H9 (cell line): ENCODE data around the gene NHLRC4. TPM values are rescaled to one million over a fixed set of nuclear protein-coding genes. Genes with fewer than 3 reads are reported as not detected.

Experiments used
- DNase-seq: peaks from one replicate; pipeline ENCODE4 v3.0.0-alpha.2; 2017
- H2AFZ ChIP-seq: one replicate; pipeline ENCODE4 v1.6.1; 2013; ENCODE audit warnings: mild to moderate bottlenecking, low read length, control low read depth, moderate library complexity
- H2AK5ac ChIP-seq: 2 replicates; pipeline ENCODE4 v1.6.1; 2013; ENCODE audit warnings: low read length, control low read depth, mixed read lengths; ENCODE audit not compliant: insufficient read length
- H2BK120ac ChIP-seq: one replicate; pipeline ENCODE4 v1.6.1; 2013; ENCODE audit warnings: low read depth, mild to moderate bottlenecking, low read length, control low read depth, inconsistent platforms; ENCODE audit not compliant: poor library complexity, severe bottlenecking
- H2BK12ac ChIP-seq: 2 replicates; pipeline ENCODE4 v1.6.1; 2013; ENCODE audit warnings: low read length, control low read depth, mixed read lengths, low read depth; ENCODE audit not compliant: insufficient read length
- H2BK15ac ChIP-seq: 2 replicates; pipeline ENCODE4 v1.6.1; 2013; ENCODE audit warnings: low read depth, low read length, control low read depth
- H2BK20ac ChIP-seq: one replicate; pipeline ENCODE4 v1.6.1; 2013; ENCODE audit warnings: low read depth, mild to moderate bottlenecking, low read length, control low read depth, inconsistent platforms; ENCODE audit not compliant: poor library complexity, severe bottlenecking
- H2BK5ac ChIP-seq: 2 replicates; pipeline ENCODE4 v1.6.1; 2013; ENCODE audit warnings: low read length, control low read depth, mixed read lengths; ENCODE audit not compliant: insufficient read length
- H3K14ac ChIP-seq: 2 replicates; pipeline ENCODE4 v1.6.1; 2013; ENCODE audit warnings: low read length, control low read depth; ENCODE audit not compliant: insufficient read depth
- H3K18ac ChIP-seq: 2 replicates; pipeline ENCODE4 v1.6.1; 2013; ENCODE audit warnings: low read depth, mild to moderate bottlenecking, mixed read lengths, low read length, control low read depth; ENCODE audit not compliant: insufficient read length
- H3K23ac ChIP-seq: 2 replicates; pipeline ENCODE4 v1.6.1; 2013; ENCODE audit warnings: low read length, control low read depth, mixed read lengths, low read depth; ENCODE audit not compliant: insufficient read length
- H3K23me2 ChIP-seq: 2 replicates; pipeline ENCODE4 v1.6.1; 2013; ENCODE audit warnings: low read depth, mild to moderate bottlenecking, mixed read lengths, low read length, control low read depth; ENCODE audit not compliant: insufficient read length, poor library complexity, severe bottlenecking
- H3K27ac ChIP-seq: 2 replicates; pipeline ENCODE4 v1.5.1; 2013; ENCODE audit warnings: low read length, control low read depth, mixed read lengths, low read depth; ENCODE audit not compliant: insufficient read length
- H3K27me3 ChIP-seq: 2 replicates; pipeline ENCODE4 v1.6.1; 2013; ENCODE audit warnings: low read length, control low read depth, inconsistent platforms; ENCODE audit not compliant: insufficient read depth
- H3K4ac ChIP-seq: 2 replicates; pipeline ENCODE4 v1.6.1; 2013; ENCODE audit warnings: low read depth, mild to moderate bottlenecking, control low read depth, inconsistent platforms, low read length, moderate library complexity
- H3K4me1 ChIP-seq: 2 replicates; pipeline ENCODE4 v1.6.1; 2013; ENCODE audit warnings: low read length, control low read depth, inconsistent platforms; ENCODE audit not compliant: insufficient read depth
- H3K4me2 ChIP-seq: 2 replicates; pipeline ENCODE4 v1.6.1; 2013; ENCODE audit warnings: low read length, control low read depth, mixed read lengths; ENCODE audit not compliant: insufficient read length, insufficient read depth
- H3K56ac ChIP-seq: 2 replicates; pipeline ENCODE4 v1.6.1; 2013; ENCODE audit warnings: low read depth, mild to moderate bottlenecking, mixed read lengths, low read length, control low read depth; ENCODE audit not compliant: insufficient read length
- H3K79me1 ChIP-seq: 2 replicates; pipeline ENCODE4 v1.6.1; 2013; ENCODE audit warnings: low read depth, mild to moderate bottlenecking, moderate library complexity, low read length, control low read depth, inconsistent platforms; ENCODE audit not compliant: insufficient read depth, poor library complexity, severe bottlenecking
- H3K79me2 ChIP-seq: 2 replicates; pipeline ENCODE4 v1.6.1; 2013; ENCODE audit warnings: low read length, control low read depth, inconsistent platforms; ENCODE audit not compliant: insufficient read depth
- H3K9ac ChIP-seq: 2 replicates; pipeline ENCODE4 v1.6.1; 2013; ENCODE audit warnings: low read length, control low read depth, mixed read lengths; ENCODE audit not compliant: insufficient read length; ENCODE audit errors: extremely low read depth
- H3K9me3 ChIP-seq: one replicate; pipeline ENCODE4 v1.6.1; 2013; ENCODE audit warnings: low read depth, low read length, inconsistent platforms; ENCODE audit not compliant: control insufficient read depth
- H3T11ph ChIP-seq: one replicate; pipeline ENCODE4 v1.6.1; 2013; ENCODE audit warnings: mild to moderate bottlenecking, low read length, control low read depth, inconsistent platforms
- H4K20me1 ChIP-seq: one replicate; pipeline ENCODE4 v1.6.1; 2013; ENCODE audit not compliant: control insufficient read depth, insufficient read length, insufficient read depth
- H4K5ac ChIP-seq: 2 replicates; pipeline ENCODE4 v1.6.1; 2013; ENCODE audit warnings: low read depth, mild to moderate bottlenecking, mixed read lengths, low read length, control low read depth; ENCODE audit not compliant: insufficient read length
- H4K8ac ChIP-seq: replicated peaks from 2 replicates; pipeline ENCODE4 v1.6.1; 2013; ENCODE audit warnings: low read length, control low read depth, mixed read lengths, low read depth; ENCODE audit not compliant: insufficient read length
- H4K91ac ChIP-seq: 2 replicates; pipeline ENCODE4 v1.6.1; 2013; ENCODE audit warnings: low read depth, mild to moderate bottlenecking, moderate library complexity, mixed read lengths, low read length, control low read depth; ENCODE audit not compliant: insufficient read length
- H3K27ac Mint-ChIP-seq, 3 experiments: 2 replicates in 2 of 3; 3 replicates in 1 of 3; pipeline ENCODE4 v1.8.0; 2020 to 2021; ENCODE audit warnings: mixed read lengths in 3 of 3, mild to moderate bottlenecking in 1 of 3, moderate library complexity in 1 of 3
- H3K27me3 Mint-ChIP-seq: 2 replicates; pipeline ENCODE4 v1.8.0; 2021; ENCODE audit warnings: low read depth, mild to moderate bottlenecking, moderate library complexity, mixed read lengths
- H3K36me3 Mint-ChIP-seq, 3 experiments: 2 replicates in 2 of 3; 3 replicates in 1 of 3; pipeline ENCODE4 v1.8.0; 2020 to 2021; ENCODE audit warnings: low read depth in 3 of 3, mixed read lengths in 3 of 3; ENCODE audit not compliant: insufficient read depth in 1 of 3
- H3K4me1 Mint-ChIP-seq, 2 experiments: 2 replicates each; pipeline ENCODE4 v1.8.0; 2020; ENCODE audit warnings: mixed read lengths in 2 of 2
- H3K4me3 Mint-ChIP-seq, 2 experiments: 2 replicates in 1 of 2; 3 replicates in 1 of 2; pipeline ENCODE4 v1.8.0; 2020 to 2021; ENCODE audit warnings: mild to moderate bottlenecking in 2 of 2, mixed read lengths in 2 of 2, moderate library complexity in 1 of 2
- H3K9me3 Mint-ChIP-seq, 2 experiments: 2 replicates in 1 of 2; 3 replicates in 1 of 2; pipeline ENCODE4 v1.8.0; 2020; ENCODE audit warnings: mild to moderate bottlenecking in 2 of 2, mixed read lengths in 2 of 2, moderate library complexity in 1 of 2
- CTCF ChIP-seq: fragments of 200-600 bp; sonication (generic); conservative IDR thresholded peaks from 3 replicates; pipeline ENCODE4 v1.8.0; 2021; ENCODE audit warnings: antibody characterized with exemption, mild to moderate bottlenecking
- WGBS: extraction: QIAGEN DNeasy Blood & Tissue Kit; methylation state at CpG from one replicate; pipeline ENCODE4 v1.1.7; 2013; ENCODE audit warnings: missing lambda C conversion rate, low lambda C conversion rate, mixed read lengths; ENCODE audit not compliant: insufficient read length; ENCODE audit errors: extremely low coverage; 5-methylcytosine and 5-hydroxymethylcytosine counted together
- total RNA-seq: library from RNA; stranded (reverse); gene quantifications from 2 replicates; pipeline ENCODE4 v1.2.1, GENCODE V29; 2021

Gene NHLRC4
- total RNA-seq, 1 experiment from 2014 or later = 0.42 TPM

DNA sequence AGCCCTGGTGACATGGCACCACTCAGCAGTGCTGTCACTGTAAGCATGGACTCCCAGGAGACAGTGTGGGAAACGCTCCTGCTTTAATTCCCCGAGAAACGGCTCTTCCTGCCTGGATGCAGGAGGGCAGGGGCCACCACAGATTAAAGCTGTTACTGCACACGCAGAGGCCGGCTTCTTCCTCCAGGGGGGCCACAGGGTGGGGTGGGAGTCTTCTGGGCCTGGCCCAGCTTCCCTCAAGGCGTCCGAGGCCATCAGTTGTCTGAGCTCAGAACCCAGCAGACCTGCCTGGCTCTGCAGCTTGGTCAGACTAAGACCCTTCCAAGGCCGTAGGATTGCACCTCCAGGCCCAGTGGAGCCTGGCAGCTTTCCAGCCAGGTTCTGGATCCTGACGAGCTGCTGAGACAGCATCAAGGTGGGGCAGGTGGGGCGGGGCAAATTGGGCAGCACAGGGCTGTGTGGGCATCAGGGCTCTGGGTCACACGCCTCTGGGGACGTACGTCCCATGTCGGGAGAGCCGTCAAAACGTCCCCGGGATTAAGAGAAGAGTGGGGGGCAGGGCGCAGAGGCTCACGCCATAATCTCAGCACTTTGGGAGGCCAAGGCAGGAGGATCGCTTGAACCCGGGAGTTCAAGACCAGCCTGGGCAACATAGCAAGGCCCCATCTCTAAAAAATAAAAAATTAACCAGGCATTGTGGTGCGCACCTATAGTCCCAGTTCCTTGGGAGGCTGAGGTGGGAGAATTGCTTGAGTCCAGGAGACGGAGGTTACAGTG is 44.3 kb upstream of the NHLRC4 start:
- Histone ChIP-seq H2BK12ac (no peak overlapping the region), H3K4me2 (no peak overlapping the region), H4K8ac (no peak overlapping the region), H4K91ac (no peak overlapping the region), H3K79me1 (no peaks in the 10 kb centered on the region), H3K9ac (no peak overlapping the region), H2AK5ac (no peak overlapping the region), H4K5ac (no peak overlapping the region), H3K27me3 (no peaks in the 10 kb centered on the region), H2AFZ (no peak overlapping the region), H3K4me1 (no peaks in the 10 kb centered on the region), H2BK20ac (no peak overlapping the region), H3K23ac (no peak overlapping the region), H3K9me3 (no peaks in the 10 kb centered on the region), H2BK15ac (no peak overlapping the region), H3K23me2 (peaks cover 4% of the 10 kb centered on the region), H3K79me2 (no peaks in the 10 kb centered on the region; the same call in 1 of the 2 replicates), H2BK5ac (no peak overlapping the region), H4K20me1 (no peaks in the 10 kb centered on the region), H3K4ac (no peak overlapping the region), H3K18ac (no peak overlapping the region), H2BK120ac (no peak overlapping the region), H3T11ph (no peak overlapping the region), H3K27ac (no peak overlapping the region), H3K14ac (no peak overlapping the region), H3K56ac (no peak overlapping the region)
- no peak for DNase-seq
- Mint-ChIP-seq H3K27ac (peak overlapping the region in 1 of 3 experiments; percentile 67; a peak in 1 of 7 replicates), H3K4me3 (no peak overlapping the region), H3K9me3 (no peaks in the 10 kb centered on the region), H3K36me3 (peaks cover 0 to 16% (median 13%) of the 10 kb centered on the region in 3 experiments; a peak in 5 of 7 replicates), H3K4me1 (peaks cover 7 to 8% of the 10 kb centered on the region in 2 experiments), H3K27me3 (no peaks in the 10 kb centered on the region; the same call in 1 of the 2 replicates)
- no peak for TF ChIP-seq CTCF
- WGBS = no CpG with 5 or more reads among the region's 23 CpGs
